HG03469 (cell line): ENCODE data around the gene SLC12A1.
A peak's percentile ranks its signal among the peaks of the same experiment; 100 is the strongest.

Experiments used
- ATAC-seq: cut with Tn5 transposase; IDR thresholded peaks from one replicate; pipeline ENCODE4 v1.9.1; 2021; ENCODE audit warnings: mild to moderate bottlenecking, moderate library complexity, moderate number of reproducible peaks; ENCODE audit not compliant: unreplicated experiment

Gene SLC12A1

GRCh38 chr15:48242015-48242414 lies 35.9 kb downstream of the SLC12A1 start:
- no peak for ATAC-seq

GRCh38 chr15:48242535-48242934 lies 36.4 kb downstream of the SLC12A1 start:
- ATAC-seq = no peak

GRCh38 chr15:48244921-48245320 lies 38.8 kb downstream of the SLC12A1 start:
- no peak for ATAC-seq

- no peak for ATAC-seq
These were observed 42.3 kb downstream of the SLC12A1 start for GRCh38 chr15:48248414-48248813.

GRCh38 chr15:48250640-48251076 lies 44.6 kb downstream of the SLC12A1 start:
- ATAC-seq = no peak

- ATAC-seq = no peak
These were observed 47.1 kb downstream of the SLC12A1 start for GRCh38 chr15:48253172-48253571.

- ATAC-seq = no peak
These were observed 59.0 kb downstream of the SLC12A1 start for GRCh38 chr15:48265135-48265534.

GRCh38 chr15:48266024-48266689 lies 60.1 kb downstream of the SLC12A1 start:
- no peak for ATAC-seq

- no peak for ATAC-seq
These were observed 61.7 kb downstream of the SLC12A1 start for GRCh38 chr15:48267766-48268165.

GRCh38 chr15:48273049-48273448 lies 66.9 kb downstream of the SLC12A1 start:
- ATAC-seq = no peak

GRCh38 chr15:48278666-48279065 lies 72.6 kb downstream of the SLC12A1 start:
- ATAC-seq = no peak

GRCh38 chr15:48279608-48280007 lies 73.5 kb downstream of the SLC12A1 start:
- no peak for ATAC-seq

- no peak for ATAC-seq
These were observed 75.6 kb downstream of the SLC12A1 start for GRCh38 chr15:48281674-48282073.

GRCh38 chr15:48282216-48282615 lies 76.1 kb downstream of the SLC12A1 start:
- ATAC-seq = no peak

GRCh38 chr15:48283396-48284145 lies 77.5 kb downstream of the SLC12A1 start:
- ATAC-seq = no peak

- peak; percentile 75 for ATAC-seq
These were observed 79.5 kb downstream of the SLC12A1 start for GRCh38 chr15:48285329-48286214.

- ATAC-seq = no peak
These were observed 83.5 kb downstream of the SLC12A1 start for GRCh38 chr15:48289628-48290027.

GRCh38 chr15:48292458-48292857 lies 86.4 kb downstream of the SLC12A1 start:
- no peak for ATAC-seq

- ATAC-seq = no peak
These were observed 91.6 kb downstream of the SLC12A1 start for GRCh38 chr15:48297668-48298067.

GRCh38 chr15:48298914-48299313 lies 92.8 kb downstream of the SLC12A1 start:
- ATAC-seq = no peak

- ATAC-seq = no peak
These were observed 93.9 kb downstream of the SLC12A1 start for GRCh38 chr15:48300038-48300437.
